Kasumi-1 (cell line): ENCODE results near the gene EMC6.

Source experiments
- DNase-seq, 2 experiments: peaks; one replicate each; lab custom pipeline; 2025; lab: John Stamatoyannopoulos, UW

The EMC6 gene

GRCh38 chr17:3656353-3656752 lies 12.3 kb upstream of the EMC6 start:
- DNase-seq: no peak

- no peak for DNase-seq
These were observed 11.6 kb upstream of the EMC6 start for GRCh38 chr17:3656755-3657587.

- no peak for DNase-seq
These were observed 11.1 kb upstream of the EMC6 start for GRCh38 chr17:3657588-3657869.

- DNase-seq: no peak
These were observed 10.5 kb upstream of the EMC6 start for GRCh38 chr17:3657874-3658783.

GRCh38 chr17:3658784-3659449 lies 9.7 kb upstream of the EMC6 start:
- no peak for DNase-seq

GRCh38 chr17:3659541-3660111 lies 9.0 kb upstream of the EMC6 start:
- no peak for DNase-seq

GRCh38 chr17:3660311-3660891 lies 8.2 kb upstream of the EMC6 start:
- DNase-seq: no peak

GRCh38 chr17:3663102-3664011 lies 5.3 kb upstream of the EMC6 start:
- DNase-seq: no peak

- no peak for DNase-seq
These were observed 2.8 kb upstream of the EMC6 start for GRCh38 chr17:3665834-3666233.

- no peak for DNase-seq
These were observed 2.1 kb upstream of the EMC6 start for GRCh38 chr17:3666516-3666915.

GRCh38 chr17:3667366-3668278 lies 990 bp upstream of the EMC6 start:
- no peak for DNase-seq

GRCh38 chr17:3669085-3669347 lies 404 bp downstream of the EMC6 start:
- no peak for DNase-seq

- no peak for DNase-seq
These were observed 936 bp downstream of the EMC6 start for GRCh38 chr17:3669548-3669947.

- DNase-seq: no peak
These were observed 4.0 kb downstream of the EMC6 start for GRCh38 chr17:3672571-3672970.

- no peak for DNase-seq
These were observed 7.3 kb downstream of the EMC6 start for GRCh38 chr17:3675886-3676285.

GRCh38 chr17:3678095-3678820 lies 9.6 kb downstream of the EMC6 start:
- DNase-seq: no peak

GRCh38 chr17:3678821-3679530 lies 10.4 kb downstream of the EMC6 start:
- no peak for DNase-seq

- DNase-seq: no peak
These were observed 11.0 kb downstream of the EMC6 start for GRCh38 chr17:3679531-3680126.
